SK-N-MC (cell line): ENCODE measurements around the gene COL4A3.

Source experiments
- DNase-seq: peaks from one replicate; pipeline ENCODE4 v3.0.0-alpha.2; 2011; ENCODE audit warnings: low read depth, low spot score
- H3K27ac ChIP-seq: fragments of 200-600 bp; sonication (generic); 2 replicates; pipeline ENCODE4 v1.5.1; 2016; ENCODE audit warnings: mixed run types
- H3K36me3 ChIP-seq: fragments of 200-600 bp; sonication (generic); 2 replicates; pipeline ENCODE4 v1.6.1; 2017; ENCODE audit warnings: antibody characterized with exemption, low read length, mixed read lengths; ENCODE audit not compliant: insufficient read depth
- H3K4me3 ChIP-seq: fragments of 200-600 bp; sonication (generic); 2 replicates; pipeline ENCODE4 v1.5.1; 2016
- H3K9ac ChIP-seq: fragments of 200-600 bp; sonication (generic); 2 replicates; pipeline ENCODE4 v1.8.0; 2017; ENCODE audit warnings: mixed run types, mixed read lengths; ENCODE audit not compliant: insufficient read length
- H3K9me3 ChIP-seq: fragments of 200-600 bp; sonication (generic); 2 replicates; pipeline ENCODE4 v1.6.1; 2017; ENCODE audit warnings: low read depth, mild to moderate bottlenecking, antibody characterized with exemption, low read length, moderate library complexity, mixed read lengths
- EZH2 ChIP-seq: fragments of 200-600 bp; sonication (generic); IDR thresholded peaks from one replicate; pipeline ENCODE4 v1.6.1; 2017; ENCODE audit warnings: antibody characterized with exemption
- FOXP2 ChIP-seq: optimal IDR thresholded peaks from 2 replicates; pipeline ENCODE3; 2011; ENCODE audit warnings: mild to moderate bottlenecking, moderate library complexity; ENCODE audit not compliant: insufficient read depth; ENCODE audit errors: extremely low read length, control extremely low read depth
- POLR2AphosphoS5 ChIP-seq: IDR thresholded peaks from 2 replicates; pipeline ENCODE4 v1.6.1; 2012; ENCODE audit warnings: mild to moderate bottlenecking, low read depth, low read length, borderline replicate concordance

The COL4A3 gene

DNA sequence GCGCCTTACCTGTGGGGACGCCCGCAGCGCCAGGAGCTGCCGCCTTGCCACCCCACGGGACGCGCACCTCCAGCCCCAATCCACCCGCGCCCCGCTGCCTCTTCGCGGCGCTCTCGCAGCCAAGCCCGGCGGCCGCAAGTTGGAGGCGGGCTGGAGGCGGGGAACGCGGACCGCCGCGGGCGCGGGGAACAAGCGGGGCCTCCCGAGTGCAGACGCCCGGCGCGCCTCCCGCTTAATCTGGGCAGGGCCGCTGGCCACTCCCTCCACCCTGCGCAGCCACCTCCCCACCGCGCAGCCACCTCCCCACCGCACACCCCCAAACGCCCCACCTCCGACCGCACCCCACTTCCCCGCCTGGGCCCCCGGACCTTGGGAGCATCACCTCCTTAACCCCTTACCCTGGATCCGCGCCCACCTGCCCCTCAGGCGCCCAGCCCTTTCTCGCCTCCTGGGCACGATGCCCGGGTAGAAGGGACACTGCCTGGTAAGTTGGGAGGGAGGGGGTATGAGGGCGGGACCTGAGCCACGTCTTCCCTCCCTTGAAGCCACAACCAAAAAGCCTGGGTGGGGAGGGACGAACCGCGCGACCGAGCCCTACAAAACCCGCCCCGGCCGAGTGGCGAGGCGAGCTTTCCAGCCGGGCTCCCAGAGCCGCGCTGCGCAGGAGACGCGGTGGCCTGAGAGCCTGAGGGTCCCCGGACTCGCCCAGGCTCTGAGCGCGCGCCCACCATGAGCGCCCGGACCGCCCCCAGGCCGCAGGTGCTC is at the start of gene COL4A3, which contains the start of gene COL4A4:
Gene COL4A3 (plus strand): TSS at position 627 of the 765 bp plus-strand sequence. CDS start 103 bp downstream, at position 730.
Gene COL4A4 (minus strand): TSS at position 208 of the 765 bp plus-strand sequence. CDS start 16,722 bp downstream, outside the sequence.
- DNase-seq = no peak
- TF ChIP-seq POLR2AphosphoS5 (no peak), FOXP2 (no peak), EZH2 (no peak)
- no peak within 1 kb of the TSS for H3K27ac ChIP-seq
- peak within 1 kb of the TSS; percentile 75 for H3K4me3 ChIP-seq
- no peak within 1 kb of the TSS for H3K9ac ChIP-seq
- H3K9me3 ChIP-seq = peaks cover 3% of the 10 kb centered on the region; the same call in 1 of the 2 replicates
- H3K36me3 ChIP-seq = no peaks in the 10 kb centered on the region

DNA sequence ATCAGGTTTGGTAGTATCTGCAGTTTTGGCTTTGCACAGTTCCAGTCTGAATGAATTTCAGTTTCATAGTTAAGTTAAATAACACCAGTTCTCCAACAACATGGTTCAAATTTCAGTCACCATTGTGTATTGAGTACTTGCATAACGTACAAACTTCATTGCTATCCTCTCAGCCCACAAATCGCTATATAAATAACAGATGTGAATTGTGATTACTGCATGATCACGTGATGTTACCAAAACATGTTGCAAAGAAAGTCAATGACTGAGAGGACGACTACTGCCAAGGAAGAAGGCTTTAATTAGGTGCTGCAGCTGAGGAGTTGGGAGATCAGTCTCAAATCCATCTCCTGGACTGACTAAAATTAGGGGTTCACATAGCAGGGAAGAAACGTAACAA is 48.7 kb upstream of the COL4A3 start:
- Histone ChIP-seq H3K9me3 (no peaks in the 10 kb centered on the region), H3K9ac (no peak overlapping the region), H3K36me3 (no peaks in the 10 kb centered on the region), H3K4me3 (no peak overlapping the region), H3K27ac (no peak overlapping the region)
- TF ChIP-seq POLR2AphosphoS5 = no peak
- no peak for TF ChIP-seq FOXP2
- no peak for TF ChIP-seq EZH2
- DNase-seq = no peak

DNA sequence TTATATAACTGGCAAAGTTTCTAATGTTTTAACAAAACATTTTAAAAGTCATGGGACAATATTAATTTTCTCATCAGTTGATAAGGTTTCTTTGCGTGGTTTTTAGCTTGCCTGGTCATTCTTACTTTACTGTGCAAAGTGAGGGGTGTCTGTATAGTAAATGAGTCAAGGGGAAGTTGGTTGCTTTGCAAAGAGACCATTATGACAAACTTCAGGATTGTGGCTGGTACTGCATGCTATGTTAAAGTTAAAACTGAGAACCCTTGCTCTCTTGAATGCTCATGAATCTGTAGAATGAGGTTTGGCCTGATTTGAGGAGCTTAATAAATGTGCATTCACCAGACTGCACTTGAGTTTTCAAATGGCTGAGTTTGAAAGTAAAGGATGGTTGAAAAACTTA is 47.4 kb upstream of the COL4A3 start:
- DNase-seq = no peak
- H3K9me3 ChIP-seq = no peaks in the 10 kb centered on the region
- no peak overlapping the region for H3K27ac ChIP-seq
- TF ChIP-seq POLR2AphosphoS5 (no peak), EZH2 (no peak), FOXP2 (no peak)
- H3K9ac ChIP-seq = no peak overlapping the region
- H3K36me3 ChIP-seq = no peaks in the 10 kb centered on the region
- no peak overlapping the region for H3K4me3 ChIP-seq

DNA sequence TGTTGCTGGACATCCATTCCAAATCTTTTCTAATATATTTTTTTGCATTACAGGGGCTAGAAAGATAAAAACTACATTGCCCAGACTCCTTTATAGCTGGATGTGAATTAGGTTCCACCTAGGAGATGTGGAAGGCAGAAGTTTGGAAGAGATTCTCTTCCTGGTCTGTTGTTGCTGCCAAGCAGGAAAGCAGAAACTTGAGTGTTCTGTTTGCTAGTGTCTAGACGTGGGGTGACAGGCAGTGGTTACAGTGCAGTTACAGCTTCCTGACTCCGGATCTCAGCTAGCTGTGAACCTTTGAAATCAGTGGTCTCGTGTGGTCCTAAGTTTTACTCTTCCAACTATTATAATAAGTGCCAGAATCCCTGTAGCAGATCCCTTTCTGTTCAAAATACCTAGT is 46.6 kb upstream of the COL4A3 start:
- Histone ChIP-seq H3K27ac (no peak overlapping the region), H3K36me3 (no peaks in the 10 kb centered on the region), H3K9me3 (no peaks in the 10 kb centered on the region), H3K4me3 (no peak overlapping the region), H3K9ac (no peak overlapping the region)
- TF ChIP-seq FOXP2 (no peak), POLR2AphosphoS5 (no peak), EZH2 (no peak)
- DNase-seq = no peak

DNA sequence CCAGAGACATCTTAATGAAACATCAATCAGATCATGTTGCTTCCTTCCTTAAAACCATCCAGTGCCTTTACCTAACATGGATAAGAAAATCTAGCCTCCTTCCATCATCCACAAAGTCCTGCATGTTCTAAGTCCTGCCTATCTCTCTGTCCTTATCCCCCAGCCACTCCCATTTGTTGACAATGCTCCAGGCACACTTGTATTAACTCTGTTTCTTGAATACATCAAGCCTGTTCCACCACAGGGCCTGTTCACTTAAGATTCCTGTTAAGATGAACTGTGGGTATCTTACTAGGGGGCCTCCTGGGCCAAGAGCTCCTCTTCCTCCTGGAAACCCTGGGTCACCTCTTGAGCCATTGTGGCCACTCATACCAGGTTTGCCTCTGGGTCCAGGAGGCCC is 46.1 kb upstream of the COL4A3 start:
- Histone ChIP-seq H3K4me3 (no peak overlapping the region), H3K36me3 (no peaks in the 10 kb centered on the region), H3K9ac (no peak overlapping the region), H3K9me3 (no peaks in the 10 kb centered on the region), H3K27ac (no peak overlapping the region)
- no peak for TF ChIP-seq POLR2AphosphoS5
- no peak for TF ChIP-seq FOXP2
- no peak for TF ChIP-seq EZH2
- no peak for DNase-seq

DNA sequence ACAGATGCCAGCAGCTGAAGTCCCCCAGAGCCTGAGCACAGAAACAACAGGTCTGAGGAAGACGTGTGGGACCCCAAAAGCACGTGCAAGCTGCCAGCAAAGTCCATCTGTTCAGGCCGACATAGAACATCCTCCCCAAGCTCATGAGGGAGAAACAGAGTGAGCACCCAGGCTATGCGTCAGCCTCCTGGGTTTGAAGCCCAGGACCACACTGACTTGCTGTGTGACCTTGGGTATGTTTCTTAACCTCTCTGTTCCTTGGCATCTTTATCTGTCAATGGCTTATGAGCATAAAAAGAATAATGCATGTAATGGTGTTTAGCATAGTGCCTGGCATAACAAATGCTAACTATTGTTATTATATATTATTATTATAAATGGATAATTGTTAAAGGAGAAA is 40.7 kb upstream of the COL4A3 start:
- Histone ChIP-seq H3K4me3 (no peak overlapping the region), H3K27ac (no peak overlapping the region), H3K9ac (no peak overlapping the region), H3K9me3 (no peaks in the 10 kb centered on the region), H3K36me3 (no peaks in the 10 kb centered on the region)
- no peak for DNase-seq
- TF ChIP-seq FOXP2 = no peak
- no peak for TF ChIP-seq POLR2AphosphoS5
- no peak for TF ChIP-seq EZH2

DNA sequence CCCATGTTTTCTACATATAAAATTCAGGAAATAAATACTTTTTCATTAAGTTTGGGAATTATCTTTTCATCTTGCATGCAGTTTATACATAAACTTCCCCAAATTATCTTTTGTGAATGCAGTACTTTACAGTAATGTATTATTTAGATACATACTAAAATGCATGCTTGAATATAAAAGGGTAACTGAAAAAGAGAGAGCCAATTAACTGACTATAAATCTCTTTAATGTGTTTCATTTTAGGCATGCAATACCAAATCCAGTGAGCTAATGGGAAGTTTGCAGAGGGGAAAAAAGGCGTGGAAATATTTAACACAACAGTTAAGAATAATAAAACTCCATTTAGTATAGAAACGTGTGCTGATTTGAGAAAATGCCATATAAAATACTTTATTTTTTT is 39.6 kb upstream of the COL4A3 start:
- H3K9me3 ChIP-seq = no peaks in the 10 kb centered on the region
- DNase-seq = peak; percentile 16
- H3K9ac ChIP-seq = peak overlapping the region; percentile 20
- TF ChIP-seq POLR2AphosphoS5 = no peak
- TF ChIP-seq FOXP2 = no peak
- TF ChIP-seq EZH2 = no peak
- no peaks in the 10 kb centered on the region for H3K36me3 ChIP-seq
- H3K4me3 ChIP-seq = no peak overlapping the region
- H3K27ac ChIP-seq = no peak overlapping the region

DNA sequence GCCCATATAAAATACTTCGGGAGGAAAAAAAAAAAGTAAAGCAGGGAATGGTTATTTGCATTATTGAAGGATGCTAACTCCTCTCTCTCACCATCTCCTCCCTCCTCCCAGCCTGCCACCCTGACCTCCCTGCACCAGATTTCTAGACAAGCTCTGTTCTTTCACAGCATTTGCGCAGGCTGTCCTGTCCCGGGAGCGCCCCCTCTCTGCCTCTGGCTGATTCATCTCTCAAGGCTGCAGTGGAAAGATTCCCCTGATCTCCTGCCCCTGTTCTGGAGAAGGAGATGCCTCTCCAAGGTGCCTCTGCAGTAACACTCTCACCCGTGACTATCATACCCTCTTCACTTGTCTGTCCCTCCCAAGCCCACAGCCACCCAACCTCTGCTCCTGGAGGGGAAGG is 38.9 kb upstream of the COL4A3 start:
- Histone ChIP-seq H3K36me3 (no peaks in the 10 kb centered on the region), H3K9me3 (no peaks in the 10 kb centered on the region)

DNA sequence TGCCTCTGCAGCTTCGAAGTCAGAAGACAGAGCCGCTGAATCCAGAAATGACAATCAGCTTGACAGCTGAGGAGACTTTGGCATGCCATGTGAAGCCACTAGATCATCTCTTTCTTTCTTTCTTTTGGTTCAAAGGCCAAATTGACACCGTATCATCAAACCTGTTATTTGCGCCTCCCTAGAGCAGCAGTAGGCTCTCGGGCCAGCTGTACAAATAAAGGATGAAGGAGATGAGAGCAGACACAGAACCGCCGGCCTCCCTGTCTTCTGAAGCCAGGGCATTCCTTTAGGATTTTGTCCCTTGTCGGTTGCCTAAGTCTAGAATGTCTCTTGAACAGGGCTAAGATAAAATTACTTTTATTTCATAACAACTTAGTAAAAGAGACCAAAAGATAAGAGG is 37.2 kb upstream of the COL4A3 start:
- Histone ChIP-seq H3K4me3 (no peak overlapping the region), H3K9me3 (no peaks in the 10 kb centered on the region), H3K9ac (no peak overlapping the region), H3K36me3 (no peaks in the 10 kb centered on the region), H3K27ac (no peak overlapping the region)
- DNase-seq = no peak
- TF ChIP-seq FOXP2 (no peak), POLR2AphosphoS5 (no peak), EZH2 (no peak)

More for the DNA sequence above, 38.9 kb upstream of the COL4A3 start:
- Histone ChIP-seq H3K9ac (no peak overlapping the region), H3K27ac (no peak overlapping the region), H3K4me3 (no peak overlapping the region)
- no peak for TF ChIP-seq EZH2
- no peak for TF ChIP-seq POLR2AphosphoS5
- TF ChIP-seq FOXP2 = no peak
- no peak for DNase-seq
